Activated CD8-positive, alpha-beta memory T cell treated with anti-CD3 and anti-CD28 coated beads for 24 hours (primary cell): Measurements from ENCODE around the gene ADGRA3.

Source experiments
- DNase-seq: peaks from one replicate; pipeline ENCODE4 v3.0.0-alpha.2; 2020

Gene ADGRA3

DNA sequence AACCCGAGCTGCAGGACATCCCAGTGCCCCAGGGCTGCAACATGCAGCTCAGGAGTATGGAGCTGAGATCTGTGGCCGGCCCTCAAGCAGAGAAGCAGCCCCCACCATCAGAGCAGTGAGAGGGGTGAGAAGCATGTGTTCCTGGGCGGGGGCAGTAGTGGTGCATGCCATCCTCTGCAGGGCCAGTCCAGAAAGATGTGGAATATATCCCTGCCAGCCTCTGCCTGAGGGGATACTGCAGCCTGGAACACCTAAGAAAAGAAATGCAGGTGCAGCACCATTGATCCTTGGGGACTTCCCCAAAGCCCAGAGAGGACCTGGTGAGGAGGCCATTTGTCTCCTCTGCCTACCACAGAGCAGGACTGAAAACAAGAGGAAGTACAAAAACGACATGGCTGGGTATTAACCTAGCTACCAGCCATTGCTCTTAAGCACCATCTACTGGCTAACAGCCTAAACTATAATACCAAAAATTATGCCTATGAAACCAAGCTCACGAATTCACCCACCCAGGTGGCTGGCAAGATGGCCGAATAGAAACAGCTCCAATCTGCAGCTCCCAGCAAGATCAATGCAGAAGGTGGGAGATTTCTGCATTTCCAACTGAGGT lies 158.8 kb downstream of the ADGRA3 start:
- no peak for DNase-seq

- DNase-seq: no peak
Measured at GRCh38 chr4:22348410-22348809, 167.5 kb downstream of the ADGRA3 start.

DNA sequence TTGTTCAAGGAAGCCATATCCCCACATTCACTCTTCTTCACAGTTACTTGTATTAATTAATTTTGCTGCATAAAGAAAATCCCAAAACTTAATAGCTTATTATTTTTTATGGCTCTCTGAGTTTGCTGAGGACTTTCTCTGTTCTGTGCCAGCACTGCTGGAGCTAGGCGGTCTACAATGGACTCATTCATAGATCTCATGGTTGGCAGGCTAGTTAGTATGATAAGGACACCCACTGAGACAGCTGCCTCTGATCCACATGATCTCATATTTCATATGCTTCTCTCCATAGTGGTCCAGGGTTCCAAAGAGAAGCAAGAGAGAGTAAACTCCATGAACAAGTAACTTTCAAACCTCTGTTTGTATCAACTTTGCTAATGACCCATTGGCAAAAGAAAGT lies 170.2 kb downstream of the ADGRA3 start:
- no peak for DNase-seq

- DNase-seq: no peak
Measured at GRCh38 chr4:22345055-22345454, 170.8 kb downstream of the ADGRA3 start.

DNA sequence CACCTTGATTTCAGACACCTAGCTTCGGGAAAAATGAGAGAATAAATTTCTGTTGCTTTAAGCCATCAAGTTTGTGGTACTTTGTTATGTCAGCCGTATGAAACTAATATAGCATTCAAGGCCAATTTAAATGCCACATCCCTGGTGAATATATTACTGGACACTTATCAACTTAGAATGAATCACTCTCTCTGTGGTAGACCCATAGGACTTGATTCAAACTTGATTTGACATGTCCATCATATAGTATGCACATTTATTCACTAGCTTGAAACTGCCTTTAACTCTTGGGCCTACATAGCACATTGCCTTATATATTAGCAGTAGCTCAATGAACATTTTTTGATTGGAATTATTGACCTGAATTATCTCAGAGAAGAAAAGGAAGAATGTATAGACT lies 172.3 kb downstream of the ADGRA3 start:
- no peak for DNase-seq

DNA sequence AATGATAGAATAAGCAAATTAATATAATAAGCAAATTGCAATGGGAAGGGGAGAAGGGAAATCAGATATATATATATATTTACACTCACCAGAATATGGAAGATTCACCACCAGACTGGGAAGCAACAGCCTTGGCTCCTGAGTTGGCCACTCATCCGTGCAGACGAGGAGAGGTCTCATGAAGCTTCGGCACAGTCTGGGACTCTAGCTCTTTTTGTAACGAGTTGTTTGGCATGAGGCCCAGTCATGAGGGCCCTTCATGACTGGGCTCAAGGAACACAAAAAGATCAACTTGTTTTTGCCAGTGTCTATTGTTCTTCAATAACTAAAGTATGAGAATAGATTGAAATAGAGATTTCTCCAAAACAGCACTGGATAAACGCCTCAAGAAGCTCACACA lies 176.4 kb downstream of the ADGRA3 start:
- no peak for DNase-seq

DNA sequence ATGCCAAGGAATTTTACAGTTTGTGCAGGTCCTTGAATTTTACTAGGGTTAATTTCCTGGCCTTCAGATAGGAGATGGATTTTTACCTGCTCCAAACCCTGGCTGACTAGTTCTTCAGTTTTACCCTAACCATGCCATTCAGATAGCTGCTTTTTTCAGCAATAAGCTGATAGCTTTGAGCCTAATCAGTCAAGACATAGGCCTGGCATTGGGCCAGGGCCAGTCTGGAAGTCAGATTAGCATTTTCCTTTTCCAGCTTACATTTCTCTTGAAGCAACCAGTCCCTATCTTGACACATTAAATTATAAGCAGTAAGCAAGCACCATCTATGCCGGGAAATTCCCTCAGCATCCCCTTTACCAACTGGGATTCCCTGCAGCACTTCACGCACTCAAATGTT lies 177.1 kb downstream of the ADGRA3 start:
- no peak for DNase-seq
